Stimulated activated CD4-positive, alpha-beta T cell treated with anti-CD3 and anti-CD28 coated beads, Interleukin-15, amount 100 ng/mL, for 24 hours (primary cell): ENCODE results near the gene ARMH1.

Experiments used
- DNase-seq: peaks from one replicate; pipeline ENCODE4 v3.0.0-alpha.2; 2020

ARMH1 gene

DNA sequence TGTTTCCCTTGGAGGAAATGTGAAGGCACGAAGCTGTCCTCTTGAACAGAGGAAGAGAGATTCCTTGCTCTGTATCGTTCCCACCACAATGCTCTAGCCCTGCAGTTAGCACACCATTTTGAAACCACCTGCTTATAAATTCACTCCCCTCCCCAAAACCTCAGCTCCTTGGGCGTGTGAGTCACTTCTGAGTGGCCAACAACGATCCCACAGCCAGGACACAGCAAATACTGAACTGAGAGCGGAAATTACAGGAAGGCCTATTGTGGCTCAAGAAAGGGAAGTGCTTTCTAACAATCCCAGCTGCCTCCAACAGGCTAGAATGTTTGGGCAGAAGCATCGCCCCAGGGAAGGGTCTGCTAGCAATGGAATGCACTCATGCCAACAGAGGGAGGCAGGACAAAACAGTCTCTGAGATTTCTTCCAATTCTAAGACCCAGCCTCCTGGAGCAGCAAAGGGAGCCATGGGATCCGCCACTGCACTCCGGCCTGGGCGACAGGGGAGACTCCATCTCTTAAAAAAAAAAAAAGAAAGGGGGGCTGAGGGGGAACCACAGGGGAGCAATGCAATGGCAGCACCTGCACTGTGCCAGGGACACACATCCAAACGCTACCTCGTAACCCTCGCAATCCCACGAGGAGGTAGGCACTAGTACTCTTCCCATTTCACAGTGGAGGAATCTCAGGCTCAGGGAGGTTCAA, 2.1 kb upstream of the ARMH1 start:
- no peak for DNase-seq

DNA sequence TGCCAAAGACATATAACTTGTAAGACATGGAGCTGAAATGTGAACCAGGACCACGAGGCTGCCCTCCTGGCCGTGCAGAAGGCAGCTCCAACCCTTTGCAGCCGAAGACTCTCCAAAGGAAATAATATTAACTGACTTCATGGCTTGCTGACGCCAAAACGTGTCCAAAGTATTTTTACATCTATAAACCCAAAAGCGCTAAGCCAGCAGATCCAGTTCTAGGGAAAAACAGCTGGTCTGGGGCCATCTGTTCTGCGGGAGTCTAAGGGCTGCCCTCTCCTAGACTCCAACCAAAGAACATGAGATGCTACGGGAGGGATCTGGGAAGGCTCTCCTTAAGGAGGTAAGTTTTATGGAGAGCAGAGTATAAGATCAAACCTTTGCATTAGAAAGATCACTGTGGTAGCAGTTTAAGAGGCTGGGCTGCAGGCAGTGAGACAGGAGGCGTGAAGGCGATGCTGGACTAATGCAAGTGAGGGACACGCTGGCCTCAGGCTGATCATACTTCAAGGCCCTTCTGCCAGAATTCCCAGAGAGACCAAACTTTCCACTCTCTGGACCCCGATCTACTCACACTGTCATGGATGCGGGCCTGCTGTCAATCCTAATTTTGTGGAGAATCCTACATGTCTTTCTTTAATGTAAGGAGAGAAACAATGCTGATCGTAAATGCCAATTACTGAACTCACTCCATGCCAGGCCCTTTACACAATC, 1.4 kb upstream of the ARMH1 start:
- no peak for DNase-seq

DNA sequence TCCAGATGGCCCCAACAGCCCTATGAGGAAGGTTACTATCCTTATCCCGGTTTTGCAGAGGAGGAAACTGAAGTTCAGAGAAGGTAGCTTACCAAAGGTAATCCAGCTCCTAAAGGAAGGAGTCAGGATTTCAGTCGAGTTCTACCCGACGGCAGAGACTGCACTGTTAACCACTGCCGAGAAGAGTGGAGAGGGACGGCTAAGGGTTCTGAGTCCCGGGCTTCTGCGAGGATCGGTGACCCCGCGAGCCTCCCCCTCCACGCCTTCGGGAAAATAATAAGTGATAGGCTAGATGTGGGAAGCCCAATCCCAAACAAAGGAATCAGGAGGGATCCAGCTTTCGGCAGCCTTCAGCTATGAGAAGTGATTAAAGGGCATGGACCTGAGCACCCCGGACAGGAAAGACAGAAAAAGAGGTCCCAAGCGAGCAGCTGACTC, 820 bp upstream of the ARMH1 start:
- no peak for DNase-seq

DNA sequence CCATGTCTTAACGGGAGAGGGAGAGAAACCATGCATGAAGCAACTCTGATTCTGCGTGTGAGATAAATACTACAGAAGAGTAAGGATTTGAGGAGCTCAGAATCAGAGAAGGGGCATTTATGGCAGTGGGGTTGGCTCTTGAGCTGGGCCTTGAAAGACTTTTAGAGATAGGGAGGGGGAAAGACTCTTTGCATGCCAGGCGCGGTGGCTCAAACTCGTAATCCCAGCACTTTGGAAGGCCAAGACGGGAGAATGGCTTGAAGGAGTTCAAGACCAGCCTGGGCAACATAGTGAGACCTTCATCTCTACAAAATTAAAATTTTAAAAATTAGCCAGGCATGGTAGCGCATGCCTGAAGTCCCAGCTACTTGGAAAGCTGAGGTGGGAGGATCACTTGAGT, 672 bp downstream of the ARMH1 start:
- DNase-seq = no peak

DNA sequence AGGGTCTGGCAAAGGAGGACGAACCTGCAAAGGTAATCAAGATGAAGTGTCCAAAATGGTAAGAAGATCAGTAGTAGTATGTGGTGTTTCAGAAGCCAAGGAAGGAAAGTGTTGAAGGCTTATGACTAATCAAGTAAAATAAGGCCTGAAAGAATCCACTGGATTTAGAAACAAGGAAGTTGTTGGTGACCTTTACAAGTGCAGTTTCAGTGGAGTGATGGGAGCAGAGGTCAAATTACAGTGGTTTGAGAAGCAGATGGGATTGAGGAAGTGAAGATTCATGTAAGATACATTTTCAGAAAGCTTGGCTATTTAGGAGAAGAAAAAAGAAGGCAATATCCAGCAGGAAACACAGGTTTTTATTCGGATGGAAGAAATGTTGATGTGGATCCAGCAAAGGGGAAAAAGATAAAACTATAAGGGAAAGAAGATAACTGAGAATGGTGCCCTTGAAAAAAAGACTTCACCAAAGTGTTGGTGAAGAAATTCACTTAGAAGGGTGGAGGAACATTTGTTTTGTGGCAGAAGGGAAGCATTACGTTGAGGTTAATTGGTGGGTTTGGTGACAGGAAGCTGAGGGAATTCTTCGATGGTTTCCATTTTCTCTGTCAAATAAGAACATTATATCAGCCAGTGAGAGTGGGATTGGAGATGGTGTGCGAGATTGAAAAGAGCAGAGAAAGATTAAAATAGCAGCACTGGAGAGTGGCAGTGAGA, 2.1 kb downstream of the ARMH1 start:
- DNase-seq = no peak

DNA sequence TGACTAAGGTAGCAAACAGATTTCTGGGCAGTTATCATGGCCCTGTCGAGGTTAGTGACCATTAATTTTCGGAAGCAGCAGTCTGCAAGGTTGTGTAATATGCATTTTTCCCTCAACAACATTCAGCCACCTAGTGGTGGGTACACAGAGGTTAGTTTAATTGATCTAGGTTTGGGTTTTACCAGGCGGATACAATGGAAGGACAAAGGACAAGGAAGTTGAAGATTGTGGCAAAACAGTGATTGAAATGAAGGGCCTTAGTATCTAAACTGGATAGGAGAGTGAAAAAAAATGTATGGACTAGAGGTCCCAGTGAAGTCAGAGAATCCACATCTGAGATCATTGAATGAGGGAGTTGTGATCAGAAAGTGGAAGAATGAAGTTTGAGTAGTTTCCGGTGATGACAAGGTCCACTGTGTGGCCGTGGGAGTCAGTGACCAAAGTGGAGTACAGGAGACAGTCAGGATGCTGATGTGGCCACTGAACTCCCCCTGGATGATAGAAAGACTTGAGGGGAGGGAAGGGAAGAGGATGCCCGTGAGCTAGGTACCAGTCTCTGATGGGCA, 2.8 kb downstream of the ARMH1 start:
- no peak for DNase-seq

DNA sequence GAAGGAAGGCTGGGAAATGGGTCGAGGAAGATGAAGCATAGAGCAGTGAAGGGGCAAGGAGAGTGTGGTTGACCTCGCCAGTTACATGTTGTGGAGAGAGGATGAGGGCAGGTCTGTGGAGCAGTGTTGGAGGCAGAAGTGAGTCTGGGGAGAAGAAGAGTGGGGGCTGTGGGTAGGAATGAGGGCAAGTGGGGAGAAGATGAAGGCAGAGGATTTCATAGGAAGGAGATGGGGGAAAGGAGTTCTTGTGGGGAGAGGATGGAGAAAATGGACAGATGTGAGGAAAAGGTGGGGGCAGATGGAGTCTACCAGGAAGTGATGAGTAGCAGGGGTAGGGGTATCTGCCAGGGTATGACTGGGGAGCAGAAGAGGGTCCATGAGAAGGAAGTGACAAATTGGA, 3.6 kb downstream of the ARMH1 start:
- DNase-seq = no peak

DNA sequence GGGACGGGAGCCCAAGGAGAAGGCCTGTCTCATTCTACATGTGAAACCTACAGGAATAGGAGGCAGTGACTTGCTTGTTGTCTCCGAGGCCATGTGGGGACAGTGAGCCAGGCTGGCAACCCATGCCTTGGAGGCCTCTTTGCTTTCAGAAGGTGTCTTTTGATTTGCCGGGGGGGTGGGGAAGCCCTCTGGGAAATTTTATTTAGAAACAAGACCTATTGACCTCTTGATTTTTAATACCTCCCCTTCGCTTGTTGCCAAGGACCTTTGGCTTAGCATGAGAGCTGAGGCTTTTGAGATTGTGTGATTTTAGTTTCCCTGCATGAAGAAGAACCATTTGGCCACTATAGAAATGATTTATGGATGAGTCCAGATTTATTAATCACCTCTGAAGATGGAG, 4.1 kb downstream of the ARMH1 start:
- DNase-seq = no peak

DNA sequence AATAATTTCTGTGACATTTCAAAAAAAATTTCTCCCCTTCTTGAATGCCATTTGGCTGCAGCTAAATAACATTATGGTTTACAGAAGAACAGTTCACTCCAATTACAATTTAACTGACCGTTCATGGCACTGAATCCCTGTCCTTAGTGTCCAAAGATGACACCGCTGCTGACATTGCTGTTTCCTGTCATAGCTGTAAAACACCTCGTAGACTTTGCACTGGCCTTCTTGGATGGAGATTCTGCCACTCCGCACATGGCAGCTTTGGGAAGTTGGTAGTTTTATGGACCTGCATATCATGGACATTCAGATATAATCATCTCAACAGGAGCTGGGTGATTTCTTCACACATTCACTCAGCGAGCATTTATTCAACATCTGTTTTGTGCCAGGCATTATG, 5.0 kb downstream of the ARMH1 start:
- DNase-seq = no peak

DNA sequence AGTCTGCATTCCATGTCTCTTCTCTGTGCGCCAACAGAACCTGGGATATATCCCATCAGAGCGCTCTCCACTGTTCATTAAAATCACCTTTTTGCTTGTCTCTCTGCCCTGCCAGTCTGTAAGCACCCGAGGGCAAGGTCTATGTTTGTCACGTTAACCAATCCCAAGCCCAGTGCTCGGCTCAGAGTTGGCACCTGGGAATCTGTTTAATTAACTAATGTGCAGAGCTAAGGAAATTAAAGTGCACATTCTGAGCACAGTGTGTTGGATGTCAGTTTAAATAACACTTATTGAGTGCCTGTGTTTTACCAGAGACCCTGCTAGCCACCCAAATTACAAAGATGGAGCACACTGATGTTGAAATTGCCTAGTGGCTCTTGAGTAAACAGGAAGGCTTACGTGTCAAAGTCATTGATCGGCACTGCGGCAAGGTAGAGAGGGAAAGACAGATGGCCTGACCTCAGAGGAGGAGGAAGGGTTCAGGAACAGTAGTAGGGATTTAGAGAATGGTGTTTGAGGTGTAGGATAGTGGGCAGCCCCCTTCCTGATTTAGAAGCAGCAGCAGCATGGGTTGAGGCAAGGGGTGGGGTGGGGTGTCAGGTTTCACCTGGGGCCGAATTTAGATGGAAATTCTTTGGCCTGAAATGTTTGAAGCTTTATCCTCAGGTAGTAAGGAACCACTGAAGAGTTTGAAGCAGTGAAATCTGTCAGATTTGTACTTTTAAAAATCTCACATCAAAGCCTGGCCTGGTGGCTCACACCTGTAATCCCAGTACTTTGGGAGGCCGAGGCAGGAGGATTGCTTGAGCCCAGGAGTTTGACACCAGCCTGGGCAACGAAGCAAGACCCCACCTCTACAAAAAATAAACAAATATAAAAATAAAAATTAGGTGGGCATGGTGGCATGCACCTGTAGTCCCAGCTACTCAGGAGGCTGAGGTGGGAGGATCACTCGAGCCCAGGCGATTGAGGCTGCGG, 7.7 kb downstream of the ARMH1 start:
- no peak for DNase-seq

DNA sequence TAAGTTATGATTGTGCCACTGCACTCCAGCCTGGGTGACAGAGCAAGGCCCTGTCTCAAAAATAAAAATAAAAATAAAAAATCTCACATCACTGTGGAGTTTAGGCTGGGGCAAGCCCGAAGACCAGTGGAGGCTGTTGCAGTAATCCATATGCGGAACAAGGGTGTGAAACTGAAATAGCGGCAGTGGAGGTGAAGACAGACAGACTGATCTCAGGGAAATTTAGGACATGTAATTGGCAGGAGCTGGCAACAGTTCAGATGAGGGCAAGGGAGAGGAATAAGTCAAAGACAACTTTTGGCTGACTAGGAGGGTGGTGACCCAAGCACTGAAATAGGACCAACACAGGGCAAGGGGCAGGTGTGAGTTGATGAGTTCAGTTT, 8.4 kb downstream of the ARMH1 start:
- no peak for DNase-seq

DNA sequence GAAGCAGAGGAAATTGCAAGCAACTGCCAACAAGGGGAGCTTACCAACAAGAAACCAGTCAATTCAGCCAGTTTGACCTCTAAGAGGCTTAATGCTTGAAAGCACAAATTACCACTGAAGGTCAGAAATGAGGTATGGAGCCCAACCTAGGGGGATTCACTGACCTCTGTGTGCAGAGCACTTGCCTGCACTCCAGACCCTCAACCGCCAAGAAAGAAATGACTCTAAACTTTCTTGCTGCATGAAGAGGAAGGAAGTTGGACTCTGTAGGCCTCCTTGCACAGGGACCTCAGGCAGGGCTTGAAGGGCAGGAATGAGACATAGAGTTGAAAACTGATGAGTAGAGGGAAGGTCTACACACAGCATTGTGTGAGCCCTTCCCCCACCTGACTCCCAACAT, 10.0 kb downstream of the ARMH1 start:
- no peak for DNase-seq

DNA sequence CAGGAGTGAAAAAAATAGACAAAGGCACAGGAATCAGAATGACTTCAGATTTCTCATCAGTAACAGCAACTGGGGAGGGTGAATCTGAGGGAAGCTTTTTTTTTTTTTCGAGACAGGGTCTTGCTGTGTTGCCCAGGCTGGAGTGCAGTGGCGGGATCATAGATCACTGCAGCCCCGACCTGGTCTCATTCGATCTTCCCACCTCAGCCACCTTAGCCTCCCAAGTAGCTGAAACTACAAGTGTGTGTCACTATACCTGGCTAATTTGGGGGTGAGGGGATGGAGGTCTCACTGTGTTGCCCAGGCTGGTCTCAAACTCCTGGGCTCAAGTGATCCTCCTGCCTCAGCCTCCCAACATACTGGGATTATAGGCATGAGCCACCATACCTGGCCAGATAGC, 10.7 kb downstream of the ARMH1 start:
- no peak for DNase-seq

DNA sequence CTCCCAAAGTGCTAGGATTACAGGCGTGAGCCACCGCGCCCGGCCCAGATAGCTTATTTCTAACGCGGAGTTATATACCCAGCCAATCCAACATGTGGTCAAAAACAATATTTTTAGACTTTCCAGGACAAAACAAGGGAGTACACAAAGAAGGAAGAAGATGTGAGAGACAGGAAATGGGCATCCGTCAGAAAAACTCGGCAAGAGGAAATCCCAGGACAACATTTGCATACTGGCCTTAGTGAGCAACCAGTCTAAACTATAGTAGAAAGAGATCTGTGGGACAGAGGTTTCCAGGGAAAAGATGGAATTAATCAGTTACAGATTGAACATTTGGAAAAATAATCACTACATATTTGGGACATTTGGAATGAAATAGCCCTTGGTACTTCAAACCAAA, 11.4 kb downstream of the ARMH1 start:
- no peak for DNase-seq

DNA sequence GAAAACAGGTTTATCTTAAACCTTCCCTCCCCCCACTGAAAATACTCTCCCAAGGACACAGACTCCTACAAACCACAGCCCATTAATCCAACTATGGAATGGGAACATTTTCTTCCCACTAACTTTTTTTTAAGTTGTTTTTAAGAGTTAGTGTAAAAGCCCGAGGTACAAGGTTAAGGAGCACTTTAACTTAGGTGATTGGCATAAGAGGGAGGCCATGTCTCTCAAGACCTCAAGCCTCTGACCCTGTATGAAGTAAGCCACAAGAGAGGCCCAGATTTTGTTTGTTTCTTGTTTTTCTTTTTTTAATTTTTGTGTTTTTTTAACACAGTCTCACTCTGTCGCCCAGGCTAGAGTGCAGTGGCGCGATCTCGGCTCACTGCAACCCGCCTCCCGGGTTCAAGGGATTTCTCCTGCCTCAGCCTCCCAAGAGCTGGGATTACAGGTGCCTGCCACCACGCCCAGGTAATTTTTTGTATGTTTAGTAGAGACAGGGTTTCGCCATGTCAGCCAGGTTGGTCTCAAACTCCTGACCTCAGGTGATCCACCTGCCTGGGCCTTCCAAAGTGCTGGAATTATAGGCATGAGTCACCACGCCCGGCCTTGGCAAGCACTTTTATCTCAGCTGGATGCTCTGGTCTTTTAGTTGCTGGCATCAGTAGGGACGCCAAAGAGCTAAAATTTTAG, 14.4 kb downstream of the ARMH1 start:
- DNase-seq = no peak

DNA sequence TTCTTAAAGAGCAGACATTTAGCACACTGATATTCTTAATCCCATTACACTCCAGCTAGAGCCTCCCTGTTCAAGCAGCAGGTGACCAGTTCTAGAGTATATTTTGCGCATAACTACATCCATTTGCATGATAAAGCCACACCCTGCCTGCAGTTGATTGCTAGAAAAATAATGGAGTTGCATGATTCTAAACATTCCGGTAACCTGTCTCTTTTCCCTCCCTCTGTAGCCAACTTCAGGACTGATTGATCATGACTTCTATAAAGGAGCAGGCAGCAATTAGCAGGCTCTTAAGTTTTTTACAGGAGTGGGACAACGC, 14.9 kb downstream of the ARMH1 start:
- DNase-seq = no peak

DNA sequence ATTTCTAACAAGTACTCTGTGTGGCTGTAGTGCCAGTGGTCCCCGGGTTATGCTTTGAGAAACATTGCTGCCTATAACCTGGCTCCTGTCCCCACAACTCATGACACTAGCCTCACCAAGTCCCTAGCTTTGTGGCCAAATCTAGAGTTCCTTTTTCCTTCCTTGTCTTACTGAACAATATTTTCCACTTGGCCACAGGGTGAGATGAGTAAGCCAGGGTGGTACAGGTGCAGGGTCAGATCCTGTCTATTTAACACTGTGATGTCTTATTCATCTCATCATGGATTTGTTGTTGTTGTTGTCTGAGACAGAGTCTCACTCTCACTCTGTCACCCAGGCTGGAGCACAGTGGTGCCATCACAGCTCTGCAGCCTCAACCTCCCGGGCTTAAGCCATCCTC, 18.6 kb downstream of the ARMH1 start:
- DNase-seq = no peak

DNA sequence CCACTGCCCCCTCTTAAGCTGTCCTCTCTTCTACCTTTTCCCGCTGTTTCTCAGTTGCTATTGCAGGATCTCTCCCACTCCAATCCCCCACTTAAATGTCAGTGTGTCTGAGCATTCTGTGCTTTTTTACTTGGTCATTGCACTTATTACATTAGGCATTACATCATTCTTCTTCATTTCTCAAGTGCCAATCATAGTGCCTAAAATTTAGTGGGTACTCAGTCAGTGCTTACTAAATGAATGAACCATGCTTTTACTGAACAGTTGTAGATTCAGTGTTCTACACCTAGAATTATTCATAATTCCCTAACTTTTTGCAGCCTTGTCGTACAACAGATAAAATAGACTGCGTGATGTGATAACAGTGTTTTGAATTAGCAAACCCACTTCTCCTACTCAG, 19.4 kb downstream of the ARMH1 start:
- DNase-seq = no peak

DNA sequence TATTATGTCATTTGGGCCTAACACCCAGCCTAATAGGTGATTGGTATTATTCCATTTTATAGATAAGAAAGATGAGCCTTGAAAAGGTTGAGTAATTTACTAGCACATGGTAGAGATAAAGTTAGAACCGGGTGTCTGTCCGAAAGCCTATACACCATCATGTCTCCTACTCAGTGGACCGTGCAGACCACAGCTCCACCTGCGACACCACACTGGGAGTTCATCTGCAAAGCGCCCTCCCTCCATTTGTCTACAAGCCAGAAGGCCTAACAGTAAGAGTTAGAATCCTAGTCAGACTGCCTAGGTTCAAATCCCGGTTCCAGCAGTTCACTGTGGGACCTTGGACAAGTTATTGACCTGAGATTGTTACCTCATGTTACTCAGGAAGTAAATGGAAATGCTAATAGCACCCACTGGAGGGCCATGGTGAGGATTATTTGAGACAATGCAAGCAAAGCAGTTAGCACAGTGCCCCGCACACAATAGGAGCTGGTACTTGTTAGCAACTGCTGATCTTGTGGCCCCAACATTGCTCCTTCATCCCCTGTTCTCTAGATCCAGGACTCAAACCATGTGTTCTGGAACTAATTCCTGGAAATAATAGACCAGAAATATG, 20.5 kb downstream of the ARMH1 start:
- no peak for DNase-seq

DNA sequence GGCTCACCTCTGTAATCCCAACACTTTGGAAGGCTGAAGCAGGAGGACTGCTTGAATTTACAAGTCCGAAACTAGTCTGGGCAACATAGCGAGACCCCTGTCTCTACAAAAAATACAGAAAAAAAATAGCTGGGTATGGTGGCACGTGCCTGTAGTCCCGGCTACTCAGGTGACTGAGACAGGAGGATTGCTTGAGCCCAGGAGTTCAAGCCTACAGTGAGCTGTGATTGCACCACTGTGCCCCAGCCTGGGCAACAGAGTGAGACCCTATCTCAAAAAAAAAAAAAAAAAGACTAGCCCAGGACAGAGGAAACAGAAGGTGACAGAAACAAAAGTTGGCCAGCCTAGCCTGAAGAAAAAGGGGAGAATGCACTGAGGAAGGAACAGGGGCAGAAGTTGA, 21.2 kb downstream of the ARMH1 start:
- DNase-seq = no peak

DNA sequence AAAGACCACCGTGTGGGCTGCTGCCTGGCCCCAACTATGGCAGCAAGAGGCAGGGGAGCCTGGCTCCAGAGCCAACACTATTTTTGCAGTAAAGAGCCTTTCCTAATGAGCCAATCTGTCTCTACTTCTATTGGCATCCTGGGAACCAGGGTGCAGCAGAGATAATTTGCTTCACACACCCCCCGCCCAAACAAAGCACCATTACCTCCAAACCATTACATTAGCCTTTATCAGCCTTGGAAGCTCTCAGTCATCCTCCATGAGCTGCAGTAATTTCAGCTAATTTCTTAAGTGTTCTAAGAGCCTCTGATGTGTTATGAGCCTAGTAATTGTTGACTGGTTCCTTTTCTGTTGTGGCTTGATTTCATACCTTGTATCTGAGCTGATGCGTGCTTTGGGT, 21.6 kb downstream of the ARMH1 start:
- no peak for DNase-seq
